Liver (tissue), 9 donors: ENCODE measurements around the gene SYMPK. TPM values are rescaled to one million over a fixed set of nuclear protein-coding genes. Genes with fewer than 3 reads are reported as not detected.

Experiments used
- DNase-seq: peaks from one replicate; pipeline ENCODE4 v3.0.0-alpha.2; 2017; ENCODE audit warnings: low spot score
- H3K27ac ChIP-seq, 2 donors: one replicate each; pipeline ENCODE4 v1.7.0; 2013; ENCODE audit warnings: inconsistent platforms in 2 of 2, low read length in 2 of 2, control low read depth in 1 of 2, low read depth in 1 of 2, mild to moderate bottlenecking in 1 of 2
- H3K27me3 ChIP-seq, 4 donors: one replicate each; pipeline versions ENCODE4 v1.6.1 to v1.7.0; 2013; ENCODE audit warnings: low read length in 3 of 4, inconsistent platforms in 1 of 4, mild to moderate bottlenecking in 1 of 4, moderate library complexity in 1 of 4; ENCODE audit not compliant: control insufficient read depth in 4 of 4, insufficient read depth in 4 of 4
- H3K36me3 ChIP-seq, 4 donors: one replicate each; pipeline versions ENCODE4 v1.6.1 to v1.7.0; 2013; ENCODE audit warnings: low read length in 3 of 4, mild to moderate bottlenecking in 3 of 4, low read depth in 1 of 4, moderate library complexity in 1 of 4; ENCODE audit not compliant: control insufficient read depth in 4 of 4, insufficient read depth in 3 of 4
- H3K4me1 ChIP-seq, 4 donors: one replicate each; pipeline versions ENCODE4 v1.6.1 to v1.7.0; 2013; ENCODE audit warnings: low read length in 3 of 4, mild to moderate bottlenecking in 3 of 4, moderate library complexity in 1 of 4; ENCODE audit not compliant: control insufficient read depth in 4 of 4, insufficient read depth in 4 of 4
- H3K4me3 ChIP-seq, 3 donors: one replicate each; pipeline versions ENCODE4 v1.6.1 to v1.7.0; 2013; ENCODE audit warnings: low read length in 3 of 3, control low read depth in 1 of 3, low read depth in 1 of 3, mild to moderate bottlenecking in 1 of 3
- H3K9ac ChIP-seq, 2 donors: one replicate each; pipeline ENCODE4 v1.7.0; 2013; ENCODE audit warnings: low read length in 2 of 2, mild to moderate bottlenecking in 2 of 2, moderate library complexity in 2 of 2, control low read depth in 1 of 2, low read depth in 1 of 2
- H3K9me3 ChIP-seq, 4 donors: one replicate each; pipeline versions ENCODE4 v1.6.1 to v1.7.0; 2013; ENCODE audit warnings: low read length in 3 of 4; ENCODE audit not compliant: control insufficient read depth in 4 of 4
- EGR1 ChIP-seq, 2 donors: IDR thresholded peaks; 2 replicates each; pipeline ENCODE4 v1.6.1; 2016 to 2018; ENCODE audit warnings: antibody characterized with exemption in 2 of 2, low read depth in 2 of 2
- FOXA2 ChIP-seq: IDR thresholded peaks from 2 replicates; pipeline ENCODE4 v1.6.1; 2016; ENCODE audit warnings: antibody characterized with exemption
- GABPA ChIP-seq, 2 donors: IDR thresholded peaks in 1 of 2; conservative IDR thresholded peaks in 1 of 2; 2 replicates each; pipeline ENCODE4 v1.6.1; 2016; ENCODE audit warnings: antibody characterized with exemption in 2 of 2, mild to moderate bottlenecking in 1 of 2, moderate library complexity in 1 of 2
- HNF4G ChIP-seq: IDR thresholded peaks from 2 replicates; pipeline ENCODE4 v1.6.1; 2016; ENCODE audit warnings: antibody characterized with exemption
- JUND ChIP-seq, 2 donors: IDR thresholded peaks; 2 replicates each; pipeline ENCODE4 v1.6.1; 2016; ENCODE audit warnings: antibody characterized with exemption in 2 of 2
- NR2F2 ChIP-seq: IDR thresholded peaks from 2 replicates; pipeline ENCODE4 v1.6.1; 2016; ENCODE audit warnings: antibody characterized with exemption
- RAD21 ChIP-seq, 2 donors: IDR thresholded peaks; 2 replicates each; pipeline ENCODE4 v1.6.1; 2016; ENCODE audit warnings: antibody characterized with exemption in 2 of 2, mild to moderate bottlenecking in 2 of 2
- RXRA ChIP-seq, 2 donors: IDR thresholded peaks; 2 replicates each; pipeline ENCODE4 v1.6.1; 2017 to 2018; ENCODE audit warnings: antibody characterized with exemption in 2 of 2, mild to moderate bottlenecking in 1 of 2
- SP1 ChIP-seq: IDR thresholded peaks from 2 replicates; pipeline ENCODE4 v1.6.1; 2018; ENCODE audit warnings: antibody characterized with exemption, mild to moderate bottlenecking
- YY1 ChIP-seq: IDR thresholded peaks from 2 replicates; pipeline ENCODE4 v1.6.1; 2016; ENCODE audit warnings: antibody characterized with exemption, mild to moderate bottlenecking
- ZBTB33 ChIP-seq: IDR thresholded peaks from 2 replicates; pipeline ENCODE4 v1.6.1; 2016; ENCODE audit warnings: antibody characterized with exemption
- WGBS: extraction: QIAGEN DNeasy Blood & Tissue Kit; methylation state at CpG from one replicate; pipeline ENCODE4 v1.1.7; 2013; 5-methylcytosine and 5-hydroxymethylcytosine counted together
- polyA plus RNA-seq, 2 donors: library from polyadenylated mRNA; stranded (reverse) in 1 of 2; unstranded in 1 of 2; fragments of 200-250 nt in 1 of 2; fragments of >200 nt in 1 of 2; fragmentation: Nextera tagmentation in 1 of 2; extraction: Ambion mirVana in 1 of 2; gene quantifications; one replicate each; pipeline versions ENCODE4 v1.2.1 to v1.2.3, GENCODE V29; 2013 to 2015
- total RNA-seq, 2 donors: library from RNA; depleted of rRNA; stranded (reverse); fragments of >200 nt; gene quantifications; one replicate each; pipeline ENCODE4 v1.2.3, GENCODE V29; 2014
- TF ChIP-seq, protein P1 (sequence below): fragments of 150-350 bp; IDR thresholded peaks from 2 replicates; pipeline ENCODE4 v1.5.1; 2017; ENCODE audit warnings: improper control_type of control experiment, low read depth, low read length; ENCODE audit not compliant: missing input control
- TF ChIP-seq, protein P2 (sequence below): IDR thresholded peaks from 2 replicates; pipeline ENCODE4 v1.6.1; 2016; ENCODE audit warnings: antibody characterized with exemption, mild to moderate bottlenecking
- donor health status: healthy.
- donor health status: healthy.
- donor health status: healthy.
- donor health status: healthy.
- donor health status: healthy.

Gene SYMPK
- total and polyA plus RNA-seq, 4 donors: 5.5 to 26.1 (median 24.1) TPM

DNA sequence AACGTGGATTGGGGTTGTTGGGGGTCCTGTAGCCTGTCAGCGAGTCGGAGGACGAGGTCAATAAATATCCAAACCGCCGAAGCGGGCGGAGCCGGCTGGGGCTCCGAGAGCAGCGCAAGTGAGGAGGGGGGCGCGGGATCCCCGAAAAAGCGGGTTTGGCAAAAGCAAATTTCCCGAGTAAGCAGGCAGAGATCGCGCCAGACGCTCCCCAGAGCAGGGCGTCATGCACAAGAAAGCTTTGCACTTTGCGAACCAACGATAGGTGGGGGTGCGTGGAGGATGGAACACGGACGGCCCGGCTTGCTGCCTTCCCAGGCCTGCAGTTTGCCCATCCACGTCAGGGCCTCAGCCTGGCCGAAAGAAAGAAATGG lies 93.1 kb downstream of the SYMPK start:
- peaks cover 9 to 63% (median 29%) of the 10 kb centered on the region in 4 donors for H3K4me1 ChIP-seq
- no peaks in the 10 kb centered on the region for H3K27me3 ChIP-seq
- DNase-seq: no peak
- peaks cover 0 to 2% (median 0%) of the 10 kb centered on the region in 4 donors for H3K36me3 ChIP-seq
- H3K9me3 ChIP-seq: no peaks in the 10 kb centered on the region
- H3K9ac ChIP-seq: peak overlapping the region; percentile 32 to 83
- no peak for TF ChIP-seq EGR1 (IDR thresholded peaks at IDR 0.05; ENCODE audit: low read depth in 2 of 2)
- TF ChIP-seq RAD21 (IDR thresholded peaks at IDR 0.05): no peak
- no peak for TF ChIP-seq YY1
- TF ChIP-seq, protein P1, sequence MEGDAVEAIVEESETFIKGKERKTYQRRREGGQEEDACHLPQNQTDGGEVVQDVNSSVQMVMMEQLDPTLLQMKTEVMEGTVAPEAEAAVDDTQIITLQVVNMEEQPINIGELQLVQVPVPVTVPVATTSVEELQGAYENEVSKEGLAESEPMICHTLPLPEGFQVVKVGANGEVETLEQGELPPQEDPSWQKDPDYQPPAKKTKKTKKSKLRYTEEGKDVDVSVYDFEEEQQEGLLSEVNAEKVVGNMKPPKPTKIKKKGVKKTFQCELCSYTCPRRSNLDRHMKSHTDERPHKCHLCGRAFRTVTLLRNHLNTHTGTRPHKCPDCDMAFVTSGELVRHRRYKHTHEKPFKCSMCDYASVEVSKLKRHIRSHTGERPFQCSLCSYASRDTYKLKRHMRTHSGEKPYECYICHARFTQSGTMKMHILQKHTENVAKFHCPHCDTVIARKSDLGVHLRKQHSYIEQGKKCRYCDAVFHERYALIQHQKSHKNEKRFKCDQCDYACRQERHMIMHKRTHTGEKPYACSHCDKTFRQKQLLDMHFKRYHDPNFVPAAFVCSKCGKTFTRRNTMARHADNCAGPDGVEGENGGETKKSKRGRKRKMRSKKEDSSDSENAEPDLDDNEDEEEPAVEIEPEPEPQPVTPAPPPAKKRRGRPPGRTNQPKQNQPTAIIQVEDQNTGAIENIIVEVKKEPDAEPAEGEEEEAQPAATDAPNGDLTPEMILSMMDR: no peak
- TF ChIP-seq GABPA (IDR thresholded peaks at IDR 0.05 in 1 of 2, conservative IDR thresholded peaks at IDR 0.05 in 1 of 2): no peak
- TF ChIP-seq RXRA (IDR thresholded peaks at IDR 0.05): no peak
- TF ChIP-seq ZBTB33: no peak
- TF ChIP-seq SP1: no peak
- TF ChIP-seq, protein P2, sequence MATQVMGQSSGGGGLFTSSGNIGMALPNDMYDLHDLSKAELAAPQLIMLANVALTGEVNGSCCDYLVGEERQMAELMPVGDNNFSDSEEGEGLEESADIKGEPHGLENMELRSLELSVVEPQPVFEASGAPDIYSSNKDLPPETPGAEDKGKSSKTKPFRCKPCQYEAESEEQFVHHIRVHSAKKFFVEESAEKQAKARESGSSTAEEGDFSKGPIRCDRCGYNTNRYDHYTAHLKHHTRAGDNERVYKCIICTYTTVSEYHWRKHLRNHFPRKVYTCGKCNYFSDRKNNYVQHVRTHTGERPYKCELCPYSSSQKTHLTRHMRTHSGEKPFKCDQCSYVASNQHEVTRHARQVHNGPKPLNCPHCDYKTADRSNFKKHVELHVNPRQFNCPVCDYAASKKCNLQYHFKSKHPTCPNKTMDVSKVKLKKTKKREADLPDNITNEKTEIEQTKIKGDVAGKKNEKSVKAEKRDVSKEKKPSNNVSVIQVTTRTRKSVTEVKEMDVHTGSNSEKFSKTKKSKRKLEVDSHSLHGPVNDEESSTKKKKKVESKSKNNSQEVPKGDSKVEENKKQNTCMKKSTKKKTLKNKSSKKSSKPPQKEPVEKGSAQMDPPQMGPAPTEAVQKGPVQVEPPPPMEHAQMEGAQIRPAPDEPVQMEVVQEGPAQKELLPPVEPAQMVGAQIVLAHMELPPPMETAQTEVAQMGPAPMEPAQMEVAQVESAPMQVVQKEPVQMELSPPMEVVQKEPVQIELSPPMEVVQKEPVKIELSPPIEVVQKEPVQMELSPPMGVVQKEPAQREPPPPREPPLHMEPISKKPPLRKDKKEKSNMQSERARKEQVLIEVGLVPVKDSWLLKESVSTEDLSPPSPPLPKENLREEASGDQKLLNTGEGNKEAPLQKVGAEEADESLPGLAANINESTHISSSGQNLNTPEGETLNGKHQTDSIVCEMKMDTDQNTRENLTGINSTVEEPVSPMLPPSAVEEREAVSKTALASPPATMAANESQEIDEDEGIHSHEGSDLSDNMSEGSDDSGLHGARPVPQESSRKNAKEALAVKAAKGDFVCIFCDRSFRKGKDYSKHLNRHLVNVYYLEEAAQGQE: no peak
- no peak for TF ChIP-seq NR2F2
- no peak for TF ChIP-seq HNF4G
- H3K27ac ChIP-seq: peak overlapping the region; percentile 86 to 92
- peak overlapping the region; percentile 61 to 64 (median 62) for H3K4me3 ChIP-seq
- WGBS: under 1% methylated on average over 28 of the region's 28 CpGs

DNA sequence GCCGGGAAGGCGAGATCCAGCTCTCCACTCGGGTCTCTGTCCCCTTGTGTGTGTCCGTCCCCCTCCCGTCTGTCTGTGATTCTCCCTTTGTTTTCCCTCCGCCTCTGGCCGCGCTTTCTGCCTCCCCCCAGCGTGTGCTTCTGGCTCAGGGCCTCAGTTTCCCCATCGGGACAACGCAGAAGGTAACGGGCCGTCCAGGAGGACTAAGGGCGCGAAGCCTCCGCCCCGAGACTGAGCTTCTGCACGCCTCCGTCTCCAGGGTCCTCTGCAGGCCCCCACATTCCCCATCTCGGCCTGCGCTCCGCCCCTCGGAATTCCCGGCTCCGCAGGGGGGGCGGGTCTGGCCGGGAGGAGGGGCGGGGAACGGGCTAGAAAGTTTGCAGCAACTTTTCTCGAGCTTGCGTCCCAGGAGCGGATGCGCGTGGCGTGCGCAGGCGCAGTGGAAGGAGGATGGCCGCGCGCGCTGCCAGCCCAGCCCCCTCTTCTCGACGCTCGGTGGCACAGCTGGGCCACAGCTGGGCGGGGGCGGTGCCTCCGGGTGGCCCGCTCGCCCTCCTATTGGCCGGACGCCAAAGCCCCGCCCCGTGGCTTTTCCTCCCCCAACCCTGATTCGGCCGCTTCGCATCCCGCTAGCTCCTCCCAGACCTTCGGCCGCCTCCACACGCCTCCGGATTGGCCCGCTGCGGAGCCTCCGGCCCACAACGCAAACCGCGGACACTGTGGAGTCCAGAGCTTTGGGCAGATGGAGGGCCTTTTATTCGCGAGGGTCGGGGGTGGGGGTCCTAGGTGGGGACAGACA lies 93.8 kb downstream of the SYMPK start, which contains the start of gene SIX5:
SIX5 (minus strand) TSS at position 269 of the 799 bp plus-strand sequence. CDS start 408 bp downstream, outside the sequence.
- Histone ChIP-seq H3K27me3 (no peaks in the 10 kb centered on the region), H3K27ac (peak within 1 kb of the TSS; percentile 86 to 99), H3K36me3 (peaks cover 0 to 2% (median 0%) of the 10 kb centered on the region in 4 donors), H3K4me1 (peaks cover 9 to 56% (median 29%) of the 10 kb centered on the region in 4 donors), H3K4me3 (peak within 1 kb of the TSS; percentile 86 to 95 (median 89)), H3K9me3 (no peaks in the 10 kb centered on the region), H3K9ac (peak within 1 kb of the TSS; percentile 72 to 83)
- under 1% methylated on average over 70 of the region's 70 CpGs for WGBS
- DNase-seq: peak; percentile 99
- TF ChIP-seq RXRA (IDR thresholded peaks at IDR 0.05) (peak in 1 of 2 donors; percentile 23), JUND (IDR thresholded peaks at IDR 0.05) (no peak), EGR1 (IDR thresholded peaks at IDR 0.05; ENCODE audit: low read depth in 2 of 2) (peak; percentile 86 to 94), FOXA2 (peak; percentile 11), RAD21 (IDR thresholded peaks at IDR 0.05) (peak in 1 of 2 donors; percentile 47), ZBTB33 (no peak), SP1 (peak; percentile 74), GABPA (IDR thresholded peaks at IDR 0.05 in 1 of 2, conservative IDR thresholded peaks at IDR 0.05 in 1 of 2) (peak in 1 of 2 donors; percentile 59)
- TF ChIP-seq, protein P2: peak; percentile 82
- TF ChIP-seq, protein P1: no peak
